HG03565 (cell line): ENCODE measurements around the gene EML3.

ENCODE experiments used
- ATAC-seq: cut with Tn5 transposase; IDR thresholded peaks from one replicate; pipeline ENCODE4 v1.9.1; 2021; ENCODE audit warnings: mild to moderate bottlenecking, moderate library complexity; ENCODE audit not compliant: unreplicated experiment

Gene EML3

DNA sequence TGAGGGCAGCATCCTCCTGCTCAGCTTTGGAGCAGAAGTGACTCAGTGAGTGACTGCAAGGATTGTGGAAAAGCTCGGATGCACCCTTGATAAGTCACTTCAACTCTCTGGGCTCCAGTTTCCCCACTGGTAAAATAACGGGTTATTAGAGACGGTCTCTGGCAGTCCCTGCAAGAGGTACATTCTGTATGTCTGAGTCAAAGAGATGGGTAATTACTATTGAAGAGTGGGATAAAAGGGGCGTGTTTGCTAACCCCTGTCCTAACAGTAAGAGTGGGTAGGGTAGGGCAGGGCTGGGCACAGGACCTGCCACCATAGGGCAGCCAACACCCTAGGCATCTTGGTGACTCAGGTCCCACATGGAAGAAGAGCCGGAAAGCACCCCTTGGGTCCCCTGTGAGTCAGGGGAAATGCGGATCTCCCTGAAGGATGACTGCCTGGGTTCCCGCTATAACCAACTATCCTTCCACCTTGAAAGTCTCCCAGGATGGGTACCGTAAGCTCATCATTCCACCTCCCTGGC, 58.7 kb downstream of the EML3 start:
- ATAC-seq, result no peak

DNA sequence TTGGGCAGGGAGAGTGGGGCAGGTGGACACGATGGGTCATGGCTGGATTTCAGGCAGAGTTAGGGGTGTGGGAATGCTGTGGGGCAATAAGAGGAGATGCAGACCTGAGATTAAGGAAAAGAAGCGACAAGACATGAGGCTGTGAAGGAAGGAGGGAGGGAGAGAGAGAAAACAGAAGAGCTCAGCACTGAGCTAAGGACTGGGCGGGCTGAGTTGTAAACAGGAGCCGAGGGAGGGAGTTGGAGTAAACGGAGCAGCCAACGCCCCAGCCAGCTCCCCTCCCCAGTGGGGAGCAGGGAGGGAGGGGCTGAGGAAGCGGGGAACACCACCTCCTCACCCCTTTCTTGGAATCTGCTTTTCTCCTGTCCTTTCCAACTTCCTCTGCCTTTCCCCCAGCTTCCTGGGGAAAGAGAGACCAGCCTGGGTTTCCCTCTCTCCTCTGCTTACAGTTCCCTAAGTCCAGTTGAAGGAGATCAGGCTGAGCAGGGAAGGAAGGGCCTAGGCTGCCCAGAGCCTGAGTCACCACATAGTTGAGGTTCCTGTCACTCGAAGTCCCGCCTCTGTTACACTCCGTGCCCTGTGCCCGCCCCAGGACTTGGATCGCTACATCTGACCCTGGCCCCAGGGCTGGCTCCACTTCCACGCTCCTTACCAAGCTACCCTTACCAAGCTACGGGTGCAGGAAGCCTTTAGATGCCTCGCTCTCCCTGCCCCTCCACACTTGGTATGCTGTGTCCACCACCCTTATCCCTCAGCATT, 59.3 kb downstream of the EML3 start:
- no peak for ATAC-seq

DNA sequence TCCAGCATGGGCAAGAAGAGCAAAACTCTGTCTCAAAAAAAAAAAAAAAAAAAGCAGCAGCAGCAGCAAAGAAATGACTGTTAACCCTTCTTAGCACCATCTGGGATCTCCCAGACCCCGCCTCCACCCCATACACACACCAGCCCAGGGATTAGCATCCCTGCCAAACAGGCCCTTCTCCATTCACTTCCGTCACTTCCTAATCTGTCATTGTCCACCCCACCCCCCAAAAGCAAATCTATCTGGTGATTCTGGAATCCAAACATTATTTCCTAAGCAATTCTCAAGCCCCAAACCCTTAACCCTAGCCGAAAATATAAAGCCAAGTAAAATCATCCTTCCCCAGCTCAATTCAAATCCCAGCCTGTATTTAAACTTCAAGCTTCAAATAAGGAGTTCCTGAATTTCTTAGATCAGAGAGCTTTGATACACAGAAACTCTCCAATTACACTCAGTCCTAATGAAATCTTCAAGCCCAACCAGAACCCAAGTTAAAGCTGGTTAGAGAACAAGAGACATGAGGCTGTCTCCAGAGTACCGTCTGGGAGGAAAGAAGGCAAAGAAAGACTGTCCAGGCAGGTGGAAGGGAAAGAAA, 60.0 kb downstream of the EML3 start:
- no peak for ATAC-seq
